Measurements from ENCODE around the gene MIGA2. TPM values are rescaled to one million over a fixed set of nuclear protein-coding genes. Genes with fewer than 3 reads are reported as not detected.

Gene MIGA2
- total RNA-seq, 6 experiments from 2014 or later = 9.1 to 16.4 (median 10.8) TPM

GRCh38 chr9:129011761-129012181 lies 24.7 kb upstream of the MIGA2 start:
- no peak overlapping the region for H3K27ac ChIP-seq
- no peaks in the 10 kb centered on the region for H3K4me1 ChIP-seq
- no peak for ATAC-seq
- H3K9me3 ChIP-seq = no peaks in the 10 kb centered on the region
- WGBS (ENCODE audit: insufficient coverage, low coverage, low lambda C conversion rate, missing lambda C conversion rate) = no CpG with 5 or more reads among the region's 11 CpGs
- TF ChIP-seq POLR2A (IDR thresholded peaks at IDR 0.05) = no peak
- no peak for TF ChIP-seq CTCF (IDR thresholded peaks at IDR 0.05)
- H3K4me3 ChIP-seq = no peak overlapping the region
- DNase-seq = no peak
- intact Hi-C loops (cut with DNase I) = no loop called here
- H3K36me3 ChIP-seq = peaks cover 0 to 15% (median 0%) of the 10 kb centered on the region in 4 donors
- H3K27me3 ChIP-seq = no peaks in the 10 kb centered on the region

- Histone ChIP-seq H3K4me1 (no peaks in the 10 kb centered on the region), H3K9me3 (no peaks in the 10 kb centered on the region), H3K4me3 (no peak overlapping the region), H3K27ac (no peak overlapping the region), H3K36me3 (peaks cover 0 to 14% (median 0%) of the 10 kb centered on the region in 4 donors), H3K27me3 (no peaks in the 10 kb centered on the region)
- 100% methylated on average over 2 of the region's 7 CpGs for WGBS (ENCODE audit: insufficient coverage, low coverage, low lambda C conversion rate, missing lambda C conversion rate)
- DNase-seq = no peak
- ATAC-seq = no peak
- TF ChIP-seq POLR2A (IDR thresholded peaks at IDR 0.05) (no peak), CTCF (IDR thresholded peaks at IDR 0.05) (no peak)
- intact Hi-C loops (cut with DNase I) = no loop called here
These were observed 24.1 kb upstream of the MIGA2 start for GRCh38 chr9:129012343-129012742.

DNA sequence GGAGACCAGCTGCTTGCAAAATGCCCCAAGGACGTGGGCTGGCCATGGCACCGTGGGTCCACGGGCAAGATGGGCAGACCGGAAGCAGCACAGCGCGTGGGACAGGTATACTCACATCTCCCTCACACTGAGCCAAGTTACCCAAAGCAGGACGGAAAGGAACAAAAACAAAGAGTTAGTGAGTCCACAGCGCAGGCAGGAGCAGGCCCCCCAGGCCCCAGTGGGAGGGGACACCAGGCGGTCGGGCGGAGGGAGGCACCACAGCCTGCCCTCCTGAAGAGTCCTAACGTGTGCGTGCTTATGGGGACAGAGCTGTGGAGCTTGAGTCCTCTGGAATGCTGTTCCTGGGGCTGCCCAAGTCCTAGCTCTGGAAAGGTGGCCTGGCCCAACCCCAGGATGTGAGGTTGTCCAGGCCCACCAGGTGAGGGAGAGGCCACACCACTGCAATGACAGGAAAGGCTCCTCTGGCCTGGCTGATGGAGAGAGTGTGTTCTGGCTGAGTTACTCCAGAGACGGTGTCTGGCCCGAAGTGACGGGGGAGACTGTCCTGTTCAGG lies 23.5 kb upstream of the MIGA2 start:
- ATAC-seq = no peak
- no peaks in the 10 kb centered on the region for H3K9me3 ChIP-seq
- peaks cover 0 to 10% (median 0%) of the 10 kb centered on the region in 4 donors for H3K36me3 ChIP-seq
- H3K4me1 ChIP-seq = no peaks in the 10 kb centered on the region
- TF ChIP-seq POLR2A (IDR thresholded peaks at IDR 0.05) (no peak), CTCF (IDR thresholded peaks at IDR 0.05) (no peak)
- no peak for DNase-seq
- WGBS (ENCODE audit: insufficient coverage, low coverage, low lambda C conversion rate, missing lambda C conversion rate) = 92% methylated on average over 5 of the region's 16 CpGs
- no peak overlapping the region for H3K27ac ChIP-seq
- H3K4me3 ChIP-seq = no peak overlapping the region
- H3K27me3 ChIP-seq = no peaks in the 10 kb centered on the region
- intact Hi-C loops (cut with DNase I) = no loop called here

GRCh38 chr9:129013674-129014073 lies 22.8 kb upstream of the MIGA2 start:
- Histone ChIP-seq H3K27me3 (no peaks in the 10 kb centered on the region), H3K4me3 (no peak overlapping the region), H3K27ac (no peak overlapping the region), H3K4me1 (no peaks in the 10 kb centered on the region), H3K36me3 (peaks cover 0 to 10% (median 0%) of the 10 kb centered on the region in 4 donors), H3K9me3 (no peaks in the 10 kb centered on the region)
- no peak for TF ChIP-seq CTCF (IDR thresholded peaks at IDR 0.05)
- no peak for TF ChIP-seq POLR2A (IDR thresholded peaks at IDR 0.05)
- ATAC-seq (peak in 2 of 4 donors; percentile 6 to 50), DNase-seq (peak in 1 of 3 donors; percentile 53)
- WGBS (ENCODE audit: insufficient coverage, low coverage, low lambda C conversion rate, missing lambda C conversion rate) = no CpG with 5 or more reads among the region's 11 CpGs
- intact Hi-C loops (cut with DNase I) = no loop called here
